HCT116 (cell line): Measurements from ENCODE around the gene GCNT1. TPM values are rescaled to one million over a fixed set of nuclear protein-coding genes. Genes with fewer than 3 reads are reported as not detected.
"Not testable (repeated sequence)": the region's sequence is repeated elsewhere in the genome, so short reads cannot be mapped to it uniquely, and the experiment has no call there.

Experiments used
- ATAC-seq: fragments of 200-7000 bp; cut with Tn5 transposase; 2 replicates; pipeline ENCODE4 v1.9.1; 2020; ENCODE audit warnings: mild to moderate bottlenecking, moderate library complexity
- BruUV-seq: library from RNA; stranded (reverse); fragments of 400-500 nt; replicated peaks from 2 replicates; lab custom pipeline; 2021; lab: Mats Ljungman, UMichigan
- CTCF ChIA-PET: fragments of 300-600 bp; sonication (Branson Sonifier 250); formaldehyde crosslinking; loops from one replicate; lab custom pipeline; 2021; ENCODE audit warnings: antibody characterized with exemption; lab: Charles Lee
- POLR2A ChIA-PET: fragments of 300-600, 350-600 bp; sonication (Branson Sonifier 250); formaldehyde crosslinking; loops from one replicate; lab custom pipeline; 2021; ENCODE audit warnings: antibody characterized with exemption; lab: Charles Lee
- RAD21 ChIA-PET, 2 experiments: fragments of 300-600 bp; sonication (Branson Sonifier 250); formaldehyde crosslinking; loops; one replicate each; lab custom pipeline; 2023; ENCODE audit warnings: low total read pairs in 2 of 2; ENCODE audit not compliant: uncharacterized antibody in 2 of 2, unreplicated experiment in 2 of 2, low non-redundant PET in 1 of 2; lab: Charles Lee
- DNase-seq: peaks from one replicate; pipeline ENCODE4 v3.0.0-alpha.2; 2010; ENCODE audit warnings: low read depth, low spot score
- H2AFZ ChIP-seq: fragments of 200-600 bp; shearing (Covaris generic), sonication (generic); 2 replicates; pipeline ENCODE4 v1.6.1; 2017; ENCODE audit warnings: low read depth, mixed run types, mixed read lengths, antibody characterized with exemption, low read length; ENCODE audit not compliant: poor library complexity, severe bottlenecking
- H3K27ac ChIP-seq: 2 replicates; pipeline ENCODE4 v1.5.1; 2012; ENCODE audit warnings: low read depth, low read length
- H3K27me3 ChIP-seq: fragments of 200-600 bp; sonication (generic); 2 replicates; pipeline ENCODE4 v1.6.1; 2016; ENCODE audit warnings: mixed run types, low read length, mixed read lengths; ENCODE audit not compliant: insufficient read depth
- H3K36me3 ChIP-seq, 2 experiments: fragments of 200-500 bp in 1 of 2; fragments of 200-600 bp in 1 of 2; sonication (Bioruptor generic) in 1 of 2; sonication (generic) in 1 of 2; 2 replicates each; pipeline versions ENCODE4 v1.5.1 to v1.6.1; 2014 to 2016; ENCODE audit warnings: low read length in 2 of 2, inconsistent platforms in 1 of 2, mixed read lengths in 1 of 2, mixed run types in 1 of 2; ENCODE audit not compliant: insufficient read depth in 2 of 2, control insufficient read depth in 1 of 2
- H3K4me1 ChIP-seq, 2 experiments: fragments of 200-600 bp in 1 of 2; sonication (generic) in 1 of 2; 2 replicates each; pipeline versions ENCODE4 v1.5.1 to v1.6.1; 2012 to 2017; ENCODE audit warnings: low read length in 2 of 2, inconsistent platforms in 1 of 2, mild to moderate bottlenecking in 1 of 2, mixed read lengths in 1 of 2, mixed run types in 1 of 2, moderate library complexity in 1 of 2; ENCODE audit not compliant: insufficient read depth in 2 of 2, control insufficient read depth in 1 of 2
- H3K4me2 ChIP-seq: fragments of 200-600 bp; sonication (generic); 2 replicates; pipeline ENCODE4 v1.6.1; 2017; ENCODE audit warnings: mixed run types, low read length, mixed read lengths
- H3K4me3 ChIP-seq, 2 experiments: fragments of 200-600 bp in 1 of 2; sonication (generic) in 1 of 2; replicated peaks in 1 of 2; 2 replicates each; pipeline ENCODE4 v1.5.1; 2011 to 2016; ENCODE audit warnings: low read length in 2 of 2, control low read depth in 1 of 2, low read depth in 1 of 2, mild to moderate bottlenecking in 1 of 2, mixed read lengths in 1 of 2, mixed run types in 1 of 2
- H3K79me2 ChIP-seq: fragments of 200-600 bp; sonication (generic); 2 replicates; pipeline ENCODE4 v1.6.1; 2017; ENCODE audit warnings: mild to moderate bottlenecking, mixed run types, low read length, moderate library complexity, mixed read lengths; ENCODE audit not compliant: insufficient read depth
- H3K9ac ChIP-seq: fragments of 200-600 bp; sonication (generic); 2 replicates; pipeline ENCODE4 v1.6.1; 2016; ENCODE audit warnings: low read length, mixed read lengths
- H3K9me2 ChIP-seq: fragments of 200-600 bp; sonication (generic), shearing (Covaris generic); 2 replicates; pipeline ENCODE4 v1.6.1; 2017; ENCODE audit warnings: mixed run types, mild to moderate bottlenecking, moderate library complexity; ENCODE audit not compliant: insufficient read depth
- H3K9me3 ChIP-seq, 2 experiments: fragments of 200-500 bp in 1 of 2; fragments of 200-600 bp in 1 of 2; sonication (Bioruptor generic) in 1 of 2; sonication (generic) in 1 of 2; 2 replicates each; pipeline ENCODE4 v1.6.1; 2014 to 2017; ENCODE audit warnings: low read length in 2 of 2, mixed read lengths in 2 of 2, inconsistent platforms in 1 of 2, low read depth in 1 of 2, mild to moderate bottlenecking in 1 of 2, mixed run types in 1 of 2, moderate library complexity in 1 of 2; ENCODE audit not compliant: control insufficient read depth in 1 of 2, insufficient read depth in 1 of 2
- H4K20me1 ChIP-seq: fragments of 200-600 bp; sonication (generic), shearing (Covaris generic); 2 replicates; pipeline ENCODE4 v1.6.1; 2017; ENCODE audit warnings: mixed run types, mild to moderate bottlenecking, moderate library complexity; ENCODE audit not compliant: insufficient read depth
- CEBPB ChIP-seq: IDR thresholded peaks from 2 replicates; pipeline ENCODE4 v1.6.1; 2012; ENCODE audit warnings: low read depth
- EGR1 ChIP-seq: IDR thresholded peaks from 2 replicates; pipeline ENCODE4 v1.6.1; 2012; ENCODE audit warnings: low read depth
- EZH2 ChIP-seq: fragments of 200-600 bp; sonication (generic); IDR thresholded peaks from 2 replicates; pipeline ENCODE4 v1.6.1; 2017; ENCODE audit warnings: antibody characterized with exemption, mixed run types
- EZH2phosphoT487 ChIP-seq: fragments of 200-600 bp; IDR thresholded peaks from 2 replicates; pipeline ENCODE4 v1.6.1; 2018; ENCODE audit warnings: antibody characterized with exemption, borderline replicate concordance
- FOSL1 ChIP-seq: IDR thresholded peaks from 2 replicates; pipeline ENCODE4 v1.6.1; 2012; ENCODE audit warnings: low read depth
- MAX ChIP-seq: IDR thresholded peaks from 2 replicates; pipeline ENCODE4 v1.6.1; 2012
- POLR2AphosphoS5 ChIP-seq: IDR thresholded peaks from 2 replicates; pipeline ENCODE4 v1.6.1; 2011; ENCODE audit warnings: mild to moderate bottlenecking, low read depth, low read length, moderate library complexity
- REST ChIP-seq: IDR thresholded peaks from 2 replicates; pipeline ENCODE4 v1.6.1; 2012; ENCODE audit warnings: low read depth
- SP1 ChIP-seq: IDR thresholded peaks from 2 replicates; pipeline ENCODE4 v1.6.1; 2012; ENCODE audit warnings: low read depth
- SRF ChIP-seq: IDR thresholded peaks from 2 replicates; pipeline ENCODE4 v1.6.1; 2012; ENCODE audit warnings: low read depth
- YY1 ChIP-seq: IDR thresholded peaks from 2 replicates; pipeline ENCODE4 v1.6.1; 2011; ENCODE audit warnings: low read length, low read depth, moderate library complexity, mild to moderate bottlenecking; ENCODE audit not compliant: insufficient replicate concordance; ENCODE audit errors: extremely low read depth
- ZBTB33 ChIP-seq: IDR thresholded peaks from 2 replicates; pipeline ENCODE4 v1.6.1; 2011; ENCODE audit warnings: mild to moderate bottlenecking, low read length, moderate library complexity; ENCODE audit not compliant: insufficient replicate concordance; ENCODE audit errors: extremely low read depth
- ZFX ChIP-seq: fragments of 450-650 bp; IDR thresholded peaks from 2 replicates; pipeline ENCODE4 v1.6.1; 2017
- intact Hi-C: fragments of 100-400 bp; cut with micrococcal nuclease; formaldehyde crosslinking; loops from 2 replicates; pipeline ENCODE4 v1.10.0; 2022
- total RNA-seq: library from RNA; stranded (reverse); gene quantifications from one replicate; pipeline ENCODE4 v1.2.1, GENCODE V29; 2021; ENCODE audit not compliant: unreplicated experiment

The GCNT1 gene
- total RNA-seq, 1 experiment from 2014 or later: 5.8 TPM

GRCh38 chr9:76437017-76437699, 21.8 kb upstream of the GCNT1 start:
- DNase-seq, POLR2A ChIA-PET, H4K20me1 ChIP-seq, CTCF ChIA-PET, RAD21 ChIA-PET, H3K9ac ChIP-seq, BruUV-seq, ATAC-seq, H3K4me3 ChIP-seq, H3K9me3 ChIP-seq, H3K36me3 ChIP-seq, H3K79me2 ChIP-seq, H3K27ac ChIP-seq, H3K4me1 ChIP-seq, H3K4me2 ChIP-seq, H2AFZ ChIP-seq, H3K9me2 ChIP-seq, intact Hi-C loops, H3K27me3 ChIP-seq: not testable (repeated sequence)

GRCh38 chr9:76438841-76439588, 20.0 kb upstream of the GCNT1 start:
- Histone ChIP-seq H2AFZ (no peak overlapping the region), H3K4me1 (peaks cover 2 to 10% of the 10 kb centered on the region in 2 experiments; a peak in 3 of 4 replicates), H3K36me3 (no peaks in the 10 kb centered on the region), H4K20me1 (no peaks in the 10 kb centered on the region), H3K4me3 (no peak overlapping the region), H3K9me2 (no peaks in the 10 kb centered on the region), H3K27me3 (no peaks in the 10 kb centered on the region), H3K4me2 (no peak overlapping the region), H3K79me2 (no peaks in the 10 kb centered on the region), H3K9me3 (no peaks in the 10 kb centered on the region), H3K9ac (no peak overlapping the region), H3K27ac (no peak overlapping the region)
- CTCF ChIA-PET: interaction anchor here (1.3 kb wide), 1 partner anchor 8 kb away, joined by 3 read pairs; no protein-coding TSS in a partner anchor
- intact Hi-C loops: no loop called here
- RAD21 ChIA-PET: interaction anchor here in 1 of 2 experiments (0.7 kb wide), 2 partner anchors 38 to 171 kb away, joined by 4 to 7 read pairs; no protein-coding TSS in a partner anchor
- DNase-seq (no peak), ATAC-seq (no peak)
- POLR2A ChIA-PET: no interaction called here
- no TSS peak for BruUV-seq
- TF ChIP-seq EZH2phosphoT487: no peak
- TF ChIP-seq POLR2AphosphoS5: no peak
- TF ChIP-seq EZH2: no peak
- no peak for TF ChIP-seq FOSL1
- TF ChIP-seq SRF: no peak
- TF ChIP-seq MAX: no peak
- no peak for TF ChIP-seq REST
- TF ChIP-seq SP1: no peak
- TF ChIP-seq ZFX: no peak
- no peak for TF ChIP-seq CEBPB
- no peak for TF ChIP-seq ZBTB33
- no peak for TF ChIP-seq EGR1
- TF ChIP-seq YY1: no peak
